GM23338 (cell line): ENCODE measurements around the gene OR51B2.

ENCODE experiments used
- EZH2 ChIP-seq: fragments of 200-600 bp; sonication (generic); IDR thresholded peaks from one replicate; pipeline ENCODE4 v1.8.0; 2017; ENCODE audit warnings: antibody characterized with exemption, mild to moderate bottlenecking, low read depth; ENCODE audit not compliant: unreplicated experiment
- EZH2phosphoT487 ChIP-seq: fragments of 200-600 bp; sonication (generic); IDR thresholded peaks from one replicate; pipeline ENCODE4 v1.8.1; 2018; ENCODE audit warnings: antibody characterized with exemption; ENCODE audit not compliant: unreplicated experiment
- JUNB ChIP-seq: IDR thresholded peaks from one replicate; pipeline ENCODE4 v1.6.1; 2016; ENCODE audit warnings: antibody characterized with exemption; ENCODE audit not compliant: unreplicated experiment
- POLR2AphosphoS5 ChIP-seq: IDR thresholded peaks from 2 replicates; pipeline ENCODE4 v1.6.1; 2016; ENCODE audit warnings: antibody characterized with exemption, low read depth
- STAT1 ChIP-seq: IDR thresholded peaks from one replicate; pipeline ENCODE4 v1.6.1; 2016; ENCODE audit warnings: antibody characterized with exemption; ENCODE audit not compliant: unreplicated experiment
- TF ChIP-seq, protein P1 (sequence below), 2 experiments: fragments of 200-600 bp in 1 of 2; sonication (generic) in 1 of 2; conservative IDR thresholded peaks; 2 replicates each; pipeline versions ENCODE4 v1.5.1 to v1.6.1; 2016 to 2017; ENCODE audit warnings: antibody characterized with exemption in 2 of 2, low read depth in 2 of 2, mild to moderate bottlenecking in 2 of 2, moderate library complexity in 1 of 2
- TF ChIP-seq, protein P2 (sequence below): IDR thresholded peaks from 2 replicates; pipeline ENCODE4 v1.6.1; 2016; ENCODE audit warnings: antibody characterized with exemption

DNA sequence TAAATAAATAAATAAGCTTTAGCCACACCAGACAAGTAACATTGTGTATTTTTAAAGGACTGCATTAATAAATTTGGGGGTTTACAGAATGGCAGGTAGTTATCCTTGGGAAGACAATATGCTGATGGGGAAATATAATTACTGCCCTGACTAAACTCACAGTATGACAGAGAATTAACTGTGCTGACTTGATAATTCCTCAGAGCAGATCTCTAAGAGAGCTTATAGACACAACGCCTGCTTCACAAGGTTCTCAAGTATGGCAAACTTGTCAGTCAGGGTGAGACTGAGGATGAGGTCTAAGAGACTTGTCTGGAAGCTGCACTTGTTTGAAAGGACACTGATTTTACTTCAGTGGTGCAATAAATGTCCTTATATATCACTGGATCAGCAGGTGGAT lies 25.6 kb downstream of the OR51B2 start:
- TF ChIP-seq, protein P1, sequence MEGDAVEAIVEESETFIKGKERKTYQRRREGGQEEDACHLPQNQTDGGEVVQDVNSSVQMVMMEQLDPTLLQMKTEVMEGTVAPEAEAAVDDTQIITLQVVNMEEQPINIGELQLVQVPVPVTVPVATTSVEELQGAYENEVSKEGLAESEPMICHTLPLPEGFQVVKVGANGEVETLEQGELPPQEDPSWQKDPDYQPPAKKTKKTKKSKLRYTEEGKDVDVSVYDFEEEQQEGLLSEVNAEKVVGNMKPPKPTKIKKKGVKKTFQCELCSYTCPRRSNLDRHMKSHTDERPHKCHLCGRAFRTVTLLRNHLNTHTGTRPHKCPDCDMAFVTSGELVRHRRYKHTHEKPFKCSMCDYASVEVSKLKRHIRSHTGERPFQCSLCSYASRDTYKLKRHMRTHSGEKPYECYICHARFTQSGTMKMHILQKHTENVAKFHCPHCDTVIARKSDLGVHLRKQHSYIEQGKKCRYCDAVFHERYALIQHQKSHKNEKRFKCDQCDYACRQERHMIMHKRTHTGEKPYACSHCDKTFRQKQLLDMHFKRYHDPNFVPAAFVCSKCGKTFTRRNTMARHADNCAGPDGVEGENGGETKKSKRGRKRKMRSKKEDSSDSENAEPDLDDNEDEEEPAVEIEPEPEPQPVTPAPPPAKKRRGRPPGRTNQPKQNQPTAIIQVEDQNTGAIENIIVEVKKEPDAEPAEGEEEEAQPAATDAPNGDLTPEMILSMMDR (conservative IDR thresholded peaks at IDR 0.05; ENCODE audit: low read depth in 2 of 2) = no peak
- TF ChIP-seq, protein P2, sequence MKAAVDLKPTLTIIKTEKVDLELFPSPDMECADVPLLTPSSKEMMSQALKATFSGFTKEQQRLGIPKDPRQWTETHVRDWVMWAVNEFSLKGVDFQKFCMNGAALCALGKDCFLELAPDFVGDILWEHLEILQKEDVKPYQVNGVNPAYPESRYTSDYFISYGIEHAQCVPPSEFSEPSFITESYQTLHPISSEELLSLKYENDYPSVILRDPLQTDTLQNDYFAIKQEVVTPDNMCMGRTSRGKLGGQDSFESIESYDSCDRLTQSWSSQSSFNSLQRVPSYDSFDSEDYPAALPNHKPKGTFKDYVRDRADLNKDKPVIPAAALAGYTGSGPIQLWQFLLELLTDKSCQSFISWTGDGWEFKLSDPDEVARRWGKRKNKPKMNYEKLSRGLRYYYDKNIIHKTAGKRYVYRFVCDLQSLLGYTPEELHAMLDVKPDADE = no peak
- TF ChIP-seq EZH2 (no peak), POLR2AphosphoS5 (no peak), STAT1 (no peak), JUNB (no peak), EZH2phosphoT487 (no peak)
